OCI-LY3 (cell line): ENCODE results near the gene GCNT4.

ENCODE experiments used
- H2AFZ ChIP-seq: fragments of 200-600, 300-600 bp; shearing (Covaris generic); 2 replicates; pipeline ENCODE4 v1.6.0; 2014; ENCODE audit warnings: antibody characterized with exemption, low read depth, low read length
- H3K27ac ChIP-seq: fragments of 200-600, 300-600 bp; sonication (generic); 2 replicates; pipeline ENCODE4 v1.5.1; 2014; ENCODE audit warnings: mild to moderate bottlenecking, low read length, moderate library complexity, mixed read lengths
- H3K27me3 ChIP-seq: fragments of 200-600, 300-600 bp; sonication (generic); 2 replicates; pipeline ENCODE4 v1.6.1; 2014; ENCODE audit warnings: low read depth, low read length, mixed read lengths
- H3K36me3 ChIP-seq: fragments of 200-600, 300-600 bp; sonication (generic); replicated peaks from 2 replicates; pipeline ENCODE3; 2014; ENCODE audit warnings: low read depth, low read length, mixed read lengths
- H3K4me1 ChIP-seq: fragments of 300-600, 200-600 bp; sonication (generic); 2 replicates; pipeline ENCODE4 v1.6.1; 2014; ENCODE audit warnings: low read length, mixed read lengths
- H3K4me2 ChIP-seq: fragments of 200-600, 300-600 bp; sonication (generic); 2 replicates; pipeline ENCODE4 v1.6.1; 2014; ENCODE audit warnings: low read length, mixed read lengths
- H3K4me3 ChIP-seq: fragments of 300-600, 200-600 bp; sonication (generic); 2 replicates; pipeline ENCODE4 v1.5.1; 2014; ENCODE audit warnings: antibody characterized with exemption, mild to moderate bottlenecking, low read length, moderate library complexity
- H3K79me2 ChIP-seq: fragments of 300-600, 200-600 bp; shearing (Covaris generic); 2 replicates; pipeline ENCODE4 v1.6.1; 2014; ENCODE audit warnings: mild to moderate bottlenecking, low read length, mixed read lengths
- H3K9ac ChIP-seq: fragments of 300-600, 200-600 bp; shearing (Covaris generic); 2 replicates; pipeline ENCODE4 v1.6.0; 2014; ENCODE audit warnings: mild to moderate bottlenecking, low read length, moderate library complexity
- H3K9me3 ChIP-seq: fragments of 200-600, 300-600 bp; shearing (Covaris generic); 2 replicates; pipeline ENCODE4 v1.6.1; 2014; ENCODE audit warnings: low read length, mixed read lengths; ENCODE audit not compliant: insufficient read depth
- H4K20me1 ChIP-seq: fragments of 200-600, 300-600 bp; sonication (generic); 2 replicates; pipeline ENCODE4 v1.6.1; 2016; ENCODE audit warnings: low read length, mixed read lengths; ENCODE audit not compliant: insufficient read depth
- CTCF ChIP-seq: fragments of 200-600, 300-600 bp; sonication (generic); IDR thresholded peaks from 2 replicates; pipeline ENCODE4 v1.5.1; 2014; ENCODE audit warnings: antibody characterized with exemption, low read length, low read depth
- EZH2phosphoT487 ChIP-seq: fragments of 200-600 bp; shearing (Covaris generic); IDR thresholded peaks from 2 replicates; pipeline ENCODE4 v1.6.1; 2018; ENCODE audit warnings: antibody characterized with exemption, mixed run types, low read depth

Gene GCNT4

GRCh38 chr5:75031366-75031765, 21.0 kb downstream of the GCNT4 start:
- H3K79me2 ChIP-seq = no peaks in the 10 kb centered on the region
- no peak overlapping the region for H3K27ac ChIP-seq
- no peak overlapping the region for H3K4me2 ChIP-seq
- no peaks in the 10 kb centered on the region for H3K4me1 ChIP-seq
- TF ChIP-seq EZH2phosphoT487 = no peak
- no peak for TF ChIP-seq CTCF
- no peaks in the 10 kb centered on the region for H4K20me1 ChIP-seq
- no peaks in the 10 kb centered on the region for H3K9me3 ChIP-seq
- H3K9ac ChIP-seq = no peak overlapping the region
- no peak overlapping the region for H3K4me3 ChIP-seq
- H3K27me3 ChIP-seq = 0 out of 2 replicates have a peak, but pooled peaks cover 7% of the 10 kb centered on the region
- no peak overlapping the region for H2AFZ ChIP-seq
- no peaks in the 10 kb centered on the region for H3K36me3 ChIP-seq

GRCh38 chr5:75028090-75028489, 24.3 kb downstream of the GCNT4 start:
- Histone ChIP-seq H3K36me3 (no peaks in the 10 kb centered on the region), H2AFZ (no peak overlapping the region), H3K9me3 (no peaks in the 10 kb centered on the region), H3K9ac (no peak overlapping the region), H3K27me3 (0 out of 2 replicates have a peak, but pooled peaks cover 7% of the 10 kb centered on the region), H3K4me1 (0 out of 2 replicates have a peak, but pooled peaks cover 4% of the 10 kb centered on the region), H3K4me2 (no peak overlapping the region), H3K79me2 (no peaks in the 10 kb centered on the region), H4K20me1 (no peaks in the 10 kb centered on the region), H3K27ac (no peak overlapping the region), H3K4me3 (no peak overlapping the region)
- TF ChIP-seq CTCF = no peak
- no peak for TF ChIP-seq EZH2phosphoT487

- H3K79me2 ChIP-seq = no peaks in the 10 kb centered on the region
- peaks cover 11% of the 10 kb centered on the region for H3K4me1 ChIP-seq
- H3K36me3 ChIP-seq = no peaks in the 10 kb centered on the region
- no peak overlapping the region for H3K4me3 ChIP-seq
- no peak overlapping the region for H3K27ac ChIP-seq
- no peaks in the 10 kb centered on the region for H3K27me3 ChIP-seq
- no peaks in the 10 kb centered on the region for H3K9me3 ChIP-seq
- TF ChIP-seq EZH2phosphoT487 (no peak), CTCF (no peak)
- H2AFZ ChIP-seq = no peak overlapping the region
- no peak overlapping the region for H3K9ac ChIP-seq
- H3K4me2 ChIP-seq = no peak overlapping the region
- no peaks in the 10 kb centered on the region for H4K20me1 ChIP-seq
Observed at GRCh38 chr5:75023368-75024159, 28.8 kb downstream of the GCNT4 start.

GRCh38 chr5:75021800-75022199, 30.6 kb downstream of the GCNT4 start:
- H3K79me2 ChIP-seq = no peaks in the 10 kb centered on the region
- H3K4me2 ChIP-seq = no peak overlapping the region
- no peaks in the 10 kb centered on the region for H3K9me3 ChIP-seq
- H3K27ac ChIP-seq = no peak overlapping the region
- no peaks in the 10 kb centered on the region for H3K27me3 ChIP-seq
- no peak overlapping the region for H3K9ac ChIP-seq
- no peak overlapping the region for H3K4me3 ChIP-seq
- H3K36me3 ChIP-seq = no peaks in the 10 kb centered on the region
- H3K4me1 ChIP-seq = peaks cover 11% of the 10 kb centered on the region
- TF ChIP-seq EZH2phosphoT487 = no peak
- no peak for TF ChIP-seq CTCF
- H2AFZ ChIP-seq = no peak overlapping the region
- no peaks in the 10 kb centered on the region for H4K20me1 ChIP-seq
